ENCODE measurements around the gene MKRN3.

The MKRN3 gene

DNA sequence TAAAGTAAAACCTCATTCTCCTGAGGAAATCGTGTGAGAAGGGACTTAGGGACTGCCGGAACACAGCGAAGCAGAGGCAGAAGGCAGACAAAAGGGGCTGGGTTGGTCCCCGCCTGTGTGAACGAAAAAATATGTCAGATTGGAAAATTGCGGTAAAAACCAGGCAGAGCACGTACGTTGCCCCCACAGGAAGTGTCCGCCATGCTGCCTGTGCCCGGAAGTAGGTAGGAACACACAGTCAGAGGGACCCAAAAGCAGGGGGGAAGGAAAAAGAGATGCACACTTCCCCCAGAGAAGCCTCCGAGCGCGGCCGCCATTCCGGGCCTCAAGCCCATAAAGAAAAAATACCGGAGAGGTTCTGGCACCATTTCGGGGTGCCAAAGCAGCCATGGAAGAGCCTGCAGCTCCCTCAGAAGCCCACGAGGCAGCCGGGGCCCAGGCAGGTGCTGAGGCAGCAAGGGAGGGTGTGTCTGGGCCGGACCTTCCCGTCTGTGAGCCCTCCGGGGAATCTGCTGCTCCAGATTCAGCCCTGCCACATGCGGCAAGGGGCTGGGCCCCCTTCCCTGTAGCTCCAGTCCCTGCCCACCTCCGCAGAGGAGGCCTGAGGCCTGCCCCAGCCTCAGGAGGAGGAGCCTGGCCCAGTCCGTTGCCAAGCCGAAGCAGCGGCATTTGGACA lies at the start of gene MKRN3:
TSS of gene MKRN3 (plus strand) at position 280 of the 676 bp plus-strand sequence. CDS start at position 389, 109 bp downstream.
- peaks cover 0 to 3% (median 0%) of the 10 kb centered on the region in 5 donors for H3K9me3 ChIP-seq (ENCODE audit: control insufficient read depth in 5 of 5, low read length in 5 of 5)

DNA sequence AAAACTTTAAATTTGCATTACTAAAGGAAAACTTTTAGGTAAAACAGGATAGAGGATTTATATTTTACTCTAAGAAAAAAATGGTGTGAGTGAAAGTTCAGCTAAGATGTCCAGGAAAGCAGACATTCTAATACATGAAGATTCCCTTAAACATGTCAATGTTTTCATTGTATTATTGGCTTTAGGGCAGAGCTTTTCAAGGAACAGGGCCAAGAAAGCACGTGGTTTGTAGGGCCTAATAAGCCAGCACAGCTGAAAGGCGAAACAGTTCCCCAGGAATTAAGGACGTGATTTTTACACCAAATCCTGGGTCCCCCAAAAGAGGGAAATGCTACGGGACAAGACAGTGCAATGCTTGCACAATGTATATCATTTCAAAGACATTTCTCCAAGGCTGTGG lies 48.6 kb upstream of the MKRN3 start:
- Histone ChIP-seq H3K27me3 (ENCODE audit: control insufficient read depth in 5 of 5, insufficient read depth in 4 of 5, low read length in 5 of 5) (no peaks in the 10 kb centered on the region), H3K27ac (ENCODE audit: low read depth, low read length) (no peak overlapping the region)

More for the DNA sequence above, at the start of gene MKRN3:
- Histone ChIP-seq H3K36me3 (ENCODE audit: control insufficient read depth in 5 of 5, insufficient read depth in 5 of 5, low read length in 5 of 5) (no peaks in the 10 kb centered on the region), H3K27me3 (ENCODE audit: control insufficient read depth in 5 of 5, insufficient read depth in 4 of 5, low read length in 5 of 5) (peaks cover 0 to 5% (median 2%) of the 10 kb centered on the region in 5 donors), H3K4me1 (ENCODE audit: control insufficient read depth in 5 of 5, insufficient read depth in 5 of 5, low read length in 5 of 5) (no peaks in the 10 kb centered on the region), H3K9ac (ENCODE audit: low read length in 5 of 5) (peak within 1 kb of the TSS in 1 of 5 donors; percentile 60), H3K4me3 (ENCODE audit: low read depth in 1 of 5, low read length in 5 of 5) (peak within 1 kb of the TSS in 2 of 5 donors; percentile 13 to 32), H3K27ac (ENCODE audit: low read depth, low read length) (no peak within 1 kb of the TSS)

DNA sequence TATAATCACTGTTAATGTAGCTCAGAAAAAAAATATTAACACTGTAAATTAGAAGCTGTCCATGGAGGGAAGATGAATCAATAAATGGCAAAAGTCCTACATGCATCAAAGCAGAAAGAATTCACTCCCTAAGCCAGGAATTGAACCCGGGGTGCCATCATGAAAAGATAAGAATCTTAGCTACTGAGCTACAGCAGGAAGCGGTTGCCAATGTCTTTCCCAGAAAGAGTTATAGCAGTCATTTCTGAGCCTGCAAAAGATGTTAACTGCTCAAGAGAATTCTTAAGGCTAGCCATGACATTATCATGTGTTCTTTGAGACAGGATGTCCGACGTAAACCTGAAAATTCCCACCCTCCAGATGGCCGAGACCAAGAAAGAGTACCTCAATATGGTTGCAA lies 47.4 kb upstream of the MKRN3 start:
- Histone ChIP-seq H3K36me3 (ENCODE audit: control insufficient read depth in 5 of 5, insufficient read depth in 5 of 5, low read length in 5 of 5) (no peaks in the 10 kb centered on the region), H3K9me3 (ENCODE audit: control insufficient read depth in 5 of 5, low read length in 5 of 5) (no peaks in the 10 kb centered on the region), H3K4me1 (ENCODE audit: control insufficient read depth in 5 of 5, insufficient read depth in 5 of 5, low read length in 5 of 5) (no peaks in the 10 kb centered on the region), H3K9ac (ENCODE audit: low read length in 5 of 5) (no peak overlapping the region), H3K27ac (ENCODE audit: low read depth, low read length) (no peak overlapping the region), H3K27me3 (ENCODE audit: control insufficient read depth in 5 of 5, insufficient read depth in 4 of 5, low read length in 5 of 5) (no peaks in the 10 kb centered on the region), H3K4me3 (ENCODE audit: low read depth in 1 of 5, low read length in 5 of 5) (no peak overlapping the region)

More for the DNA sequence above, 48.6 kb upstream of the MKRN3 start:
- Histone ChIP-seq H3K4me1 (ENCODE audit: control insufficient read depth in 5 of 5, insufficient read depth in 5 of 5, low read length in 5 of 5) (no peaks in the 10 kb centered on the region), H3K4me3 (ENCODE audit: low read depth in 1 of 5, low read length in 5 of 5) (no peak overlapping the region), H3K9me3 (ENCODE audit: control insufficient read depth in 5 of 5, low read length in 5 of 5) (no peaks in the 10 kb centered on the region), H3K9ac (ENCODE audit: low read length in 5 of 5) (no peak overlapping the region), H3K36me3 (ENCODE audit: control insufficient read depth in 5 of 5, insufficient read depth in 5 of 5, low read length in 5 of 5) (no peaks in the 10 kb centered on the region)

DNA sequence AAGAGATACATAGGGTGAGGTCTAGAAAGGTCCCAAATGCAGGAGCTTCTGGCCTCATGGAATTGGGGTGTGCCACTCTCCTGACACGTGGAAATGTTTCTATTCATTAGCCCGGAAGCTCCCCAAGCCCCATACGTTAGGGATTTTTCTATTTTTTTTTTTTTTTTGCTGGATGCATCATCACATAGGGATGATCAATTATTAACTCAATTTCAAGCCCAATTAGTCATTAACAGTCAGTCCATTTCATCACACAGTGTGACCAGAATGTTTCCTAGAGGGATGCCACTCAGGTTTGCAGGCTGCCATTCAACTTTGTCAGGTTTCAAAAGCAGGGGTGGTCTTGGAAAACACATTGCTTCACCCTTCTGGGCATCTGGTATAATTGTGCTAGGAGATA lies 40.7 kb upstream of the MKRN3 start:
- Histone ChIP-seq H3K4me1 (ENCODE audit: control insufficient read depth in 5 of 5, insufficient read depth in 5 of 5, low read length in 5 of 5) (no peaks in the 10 kb centered on the region), H3K9me3 (ENCODE audit: control insufficient read depth in 5 of 5, low read length in 5 of 5) (no peaks in the 10 kb centered on the region), H3K9ac (ENCODE audit: low read length in 5 of 5) (no peak overlapping the region), H3K27me3 (ENCODE audit: control insufficient read depth in 5 of 5, insufficient read depth in 4 of 5, low read length in 5 of 5) (no peaks in the 10 kb centered on the region), H3K36me3 (ENCODE audit: control insufficient read depth in 5 of 5, insufficient read depth in 5 of 5, low read length in 5 of 5) (no peaks in the 10 kb centered on the region), H3K4me3 (ENCODE audit: low read depth in 1 of 5, low read length in 5 of 5) (no peak overlapping the region), H3K27ac (ENCODE audit: low read depth, low read length) (no peak overlapping the region)

DNA sequence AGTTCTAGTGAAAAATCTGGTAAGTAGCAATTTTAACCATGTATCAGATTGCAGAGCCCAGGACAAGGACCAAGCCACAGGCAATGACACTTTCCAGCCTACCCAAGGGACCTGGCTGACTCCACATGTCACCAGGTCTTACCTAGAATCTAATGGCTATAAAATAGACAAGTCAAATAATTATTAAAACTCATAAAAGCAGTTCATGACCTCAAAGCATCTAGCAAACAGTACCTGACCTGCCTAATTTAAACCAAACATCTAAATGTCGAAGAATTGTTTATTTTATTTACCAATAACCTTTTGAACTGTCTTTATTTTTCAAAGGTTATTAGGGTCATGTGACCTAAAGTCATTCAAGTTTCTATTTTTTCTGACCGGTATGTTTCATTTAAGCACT lies 35.6 kb upstream of the MKRN3 start:
- Histone ChIP-seq H3K9me3 (ENCODE audit: control insufficient read depth in 5 of 5, low read length in 5 of 5) (no peaks in the 10 kb centered on the region), H3K4me3 (ENCODE audit: low read depth in 1 of 5, low read length in 5 of 5) (no peak overlapping the region), H3K27ac (ENCODE audit: low read depth, low read length) (no peak overlapping the region), H3K4me1 (ENCODE audit: control insufficient read depth in 5 of 5, insufficient read depth in 5 of 5, low read length in 5 of 5) (no peaks in the 10 kb centered on the region), H3K36me3 (ENCODE audit: control insufficient read depth in 5 of 5, insufficient read depth in 5 of 5, low read length in 5 of 5) (no peaks in the 10 kb centered on the region), H3K9ac (ENCODE audit: low read length in 5 of 5) (no peak overlapping the region), H3K27me3 (ENCODE audit: control insufficient read depth in 5 of 5, insufficient read depth in 4 of 5, low read length in 5 of 5) (peaks cover 0 to 3% (median 0%) of the 10 kb centered on the region in 5 donors)

DNA sequence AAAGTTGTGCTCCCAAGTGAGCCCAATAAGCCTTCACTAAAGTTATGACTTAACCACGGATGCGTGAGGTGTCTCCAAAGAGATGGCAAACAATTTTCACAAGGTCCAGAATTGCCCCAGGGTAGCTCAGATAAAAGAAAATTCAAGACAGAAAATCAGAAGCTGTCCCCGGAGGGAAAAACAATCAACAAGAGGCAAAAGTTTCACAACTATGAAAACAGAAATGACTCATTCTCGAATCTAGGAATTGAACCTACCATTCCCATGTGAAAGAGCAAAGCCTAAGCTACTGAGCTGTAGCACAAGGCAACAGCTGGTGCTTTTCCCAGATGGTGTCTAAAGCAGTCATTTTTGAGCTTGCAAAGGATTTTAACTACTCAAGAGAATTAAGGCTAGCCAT lies 33.5 kb upstream of the MKRN3 start:
- no peak overlapping the region for H3K27ac ChIP-seq (ENCODE audit: low read depth, low read length)
- no peaks in the 10 kb centered on the region for H3K4me1 ChIP-seq (ENCODE audit: control insufficient read depth in 5 of 5, insufficient read depth in 5 of 5, low read length in 5 of 5)
- no peaks in the 10 kb centered on the region for H3K36me3 ChIP-seq (ENCODE audit: control insufficient read depth in 5 of 5, insufficient read depth in 5 of 5, low read length in 5 of 5)
- H3K4me3 ChIP-seq (ENCODE audit: low read depth in 1 of 5, low read length in 5 of 5) = no peak overlapping the region
- peaks cover 0 to 3% (median 0%) of the 10 kb centered on the region in 5 donors for H3K27me3 ChIP-seq (ENCODE audit: control insufficient read depth in 5 of 5, insufficient read depth in 4 of 5, low read length in 5 of 5)
- H3K9me3 ChIP-seq (ENCODE audit: control insufficient read depth in 5 of 5, low read length in 5 of 5) = no peaks in the 10 kb centered on the region
- H3K9ac ChIP-seq (ENCODE audit: low read length in 5 of 5) = no peak overlapping the region

DNA sequence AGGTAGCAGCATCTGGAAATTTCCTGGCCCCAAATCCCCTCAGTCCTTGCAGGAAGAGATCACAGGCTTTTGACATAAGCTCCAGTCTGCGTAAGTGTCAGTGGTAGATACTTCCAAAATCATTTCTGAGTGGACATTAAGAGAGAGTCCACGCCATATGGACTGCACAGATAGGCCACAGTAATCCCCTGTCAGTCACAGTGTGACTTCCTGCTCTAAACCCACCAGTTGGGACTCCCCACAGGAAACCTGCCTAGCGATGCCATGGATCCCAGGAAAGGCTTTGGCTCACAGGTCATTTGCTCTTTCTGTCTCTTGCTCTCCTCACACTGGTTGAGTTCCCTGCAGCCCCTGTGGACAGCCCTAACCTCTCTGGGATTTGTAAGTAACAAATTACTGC lies 28.8 kb upstream of the MKRN3 start:
- Histone ChIP-seq H3K4me3 (ENCODE audit: low read depth in 1 of 5, low read length in 5 of 5) (no peak overlapping the region), H3K4me1 (ENCODE audit: control insufficient read depth in 5 of 5, insufficient read depth in 5 of 5, low read length in 5 of 5) (no peaks in the 10 kb centered on the region), H3K9me3 (ENCODE audit: control insufficient read depth in 5 of 5, low read length in 5 of 5) (no peaks in the 10 kb centered on the region), H3K9ac (ENCODE audit: low read length in 5 of 5) (no peak overlapping the region), H3K36me3 (ENCODE audit: control insufficient read depth in 5 of 5, insufficient read depth in 5 of 5, low read length in 5 of 5) (no peaks in the 10 kb centered on the region), H3K27me3 (ENCODE audit: control insufficient read depth in 5 of 5, insufficient read depth in 4 of 5, low read length in 5 of 5) (peaks cover 0 to 3% (median 0%) of the 10 kb centered on the region in 5 donors), H3K27ac (ENCODE audit: low read depth, low read length) (no peak overlapping the region)

DNA sequence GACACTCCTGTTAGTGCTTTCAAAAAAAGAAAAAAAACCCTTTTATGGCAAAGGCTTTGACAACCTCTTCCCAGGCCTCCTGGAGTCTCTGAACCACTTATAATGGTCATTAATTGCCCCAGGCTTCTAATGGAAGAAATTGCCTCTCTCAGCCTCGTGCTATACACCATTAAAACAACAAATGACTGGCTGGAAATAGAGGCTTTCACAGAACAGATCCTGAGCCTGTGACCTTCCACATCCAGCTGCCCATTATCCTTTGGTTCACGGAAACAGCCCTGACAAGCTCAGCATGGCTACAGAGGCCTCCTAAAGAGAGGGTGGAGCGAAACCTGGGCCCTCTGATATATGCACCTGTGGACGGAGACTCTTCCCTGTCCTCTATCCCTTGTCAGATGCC lies 26.8 kb upstream of the MKRN3 start:
- peaks cover 0 to 2% (median 0%) of the 10 kb centered on the region in 5 donors for H3K27me3 ChIP-seq (ENCODE audit: control insufficient read depth in 5 of 5, insufficient read depth in 4 of 5, low read length in 5 of 5)
- H3K9me3 ChIP-seq (ENCODE audit: control insufficient read depth in 5 of 5, low read length in 5 of 5) = no peaks in the 10 kb centered on the region
- H3K36me3 ChIP-seq (ENCODE audit: control insufficient read depth in 5 of 5, insufficient read depth in 5 of 5, low read length in 5 of 5) = no peaks in the 10 kb centered on the region
- H3K4me1 ChIP-seq (ENCODE audit: control insufficient read depth in 5 of 5, insufficient read depth in 5 of 5, low read length in 5 of 5) = no peaks in the 10 kb centered on the region
- H3K4me3 ChIP-seq (ENCODE audit: low read depth in 1 of 5, low read length in 5 of 5) = no peak overlapping the region
- no peak overlapping the region for H3K27ac ChIP-seq (ENCODE audit: low read depth, low read length)
- no peak overlapping the region for H3K9ac ChIP-seq (ENCODE audit: low read length in 5 of 5)

DNA sequence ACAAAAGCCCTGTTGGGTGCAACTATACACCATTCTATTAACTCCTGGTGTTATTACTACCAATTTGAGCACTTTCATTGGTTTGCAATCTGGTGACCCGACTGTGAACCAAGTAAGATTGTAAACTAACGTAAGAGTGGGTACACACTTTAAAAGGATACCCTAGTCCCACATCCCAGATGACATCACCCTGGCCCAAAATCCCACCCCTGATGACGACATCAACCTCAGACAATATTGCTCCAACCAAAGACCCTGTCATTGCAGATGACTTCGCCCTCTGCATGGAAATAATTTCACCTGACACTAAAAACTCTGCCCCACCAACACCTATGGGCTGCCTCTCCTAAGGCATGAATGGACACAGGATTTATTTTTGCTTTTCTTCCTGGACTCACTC lies 25.6 kb upstream of the MKRN3 start:
- Histone ChIP-seq H3K9me3 (ENCODE audit: control insufficient read depth in 5 of 5, low read length in 5 of 5) (no peaks in the 10 kb centered on the region), H3K4me1 (ENCODE audit: control insufficient read depth in 5 of 5, insufficient read depth in 5 of 5, low read length in 5 of 5) (no peaks in the 10 kb centered on the region), H3K27ac (ENCODE audit: low read depth, low read length) (no peak overlapping the region), H3K27me3 (ENCODE audit: control insufficient read depth in 5 of 5, insufficient read depth in 4 of 5, low read length in 5 of 5) (peaks cover 0 to 2% (median 0%) of the 10 kb centered on the region in 5 donors), H3K36me3 (ENCODE audit: control insufficient read depth in 5 of 5, insufficient read depth in 5 of 5, low read length in 5 of 5) (no peaks in the 10 kb centered on the region), H3K4me3 (ENCODE audit: low read depth in 1 of 5, low read length in 5 of 5) (no peak overlapping the region), H3K9ac (ENCODE audit: low read length in 5 of 5) (no peak overlapping the region)

DNA sequence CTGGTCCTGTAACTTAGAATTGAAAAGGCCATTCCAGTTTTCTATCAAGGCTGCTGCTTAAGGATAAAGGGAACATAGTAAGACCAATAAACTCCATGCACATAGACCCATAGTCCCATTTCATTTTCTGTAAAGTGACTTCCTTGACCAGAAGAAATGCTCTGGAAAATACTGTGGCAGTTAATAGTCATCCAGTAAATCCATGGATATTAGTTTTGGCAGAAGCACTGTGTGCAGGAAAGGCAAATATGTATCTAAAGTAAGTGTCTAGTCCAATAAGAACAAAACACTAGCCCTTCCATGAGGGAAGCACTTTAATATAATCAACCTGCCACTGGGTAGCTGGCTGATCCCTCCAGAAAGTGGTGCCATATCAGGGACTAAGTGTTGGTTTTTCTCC lies 19.3 kb upstream of the MKRN3 start:
- no peak overlapping the region for H3K4me3 ChIP-seq (ENCODE audit: low read depth in 1 of 5, low read length in 5 of 5)
- H3K9me3 ChIP-seq (ENCODE audit: control insufficient read depth in 5 of 5, low read length in 5 of 5) = no peaks in the 10 kb centered on the region
- H3K4me1 ChIP-seq (ENCODE audit: control insufficient read depth in 5 of 5, insufficient read depth in 5 of 5, low read length in 5 of 5) = no peaks in the 10 kb centered on the region
- no peak overlapping the region for H3K9ac ChIP-seq (ENCODE audit: low read length in 5 of 5)
- H3K27ac ChIP-seq (ENCODE audit: low read depth, low read length) = no peak overlapping the region
- no peaks in the 10 kb centered on the region for H3K36me3 ChIP-seq (ENCODE audit: control insufficient read depth in 5 of 5, insufficient read depth in 5 of 5, low read length in 5 of 5)
- H3K27me3 ChIP-seq (ENCODE audit: control insufficient read depth in 5 of 5, insufficient read depth in 4 of 5, low read length in 5 of 5) = no peaks in the 10 kb centered on the region
